Gastrocnemius medialis (tissue), 4 donors: Measurements from ENCODE around the gene DTNBP1. TPM values are rescaled to one million over a fixed set of nuclear protein-coding genes. Genes with fewer than 3 reads are reported as not detected.
A peak's percentile ranks its signal among the peaks of the same experiment; 100 is the strongest.

Experiments
- ATAC-seq, 2 donors: fragments of 150-250 bp; one replicate each; pipeline ENCODE4 v1.9.1; 2016
- DNase-seq, 2 donors: peaks; one replicate each; pipeline ENCODE4 v3.0.0-alpha.2; 2019
- H3K27ac ChIP-seq, 4 donors: fragments of 200-600 bp; sonication (generic); 1 replicate in 1 of 4; 2 replicates in 3 of 4; pipeline ENCODE4 v1.5.1; 2016 to 2018; ENCODE audit warnings: mild to moderate bottlenecking in 2 of 4, moderate library complexity in 1 of 4
- H3K27me3 ChIP-seq, 3 donors: fragments of 200-600 bp; sonication (generic) in 2 of 3; 1 replicate in 1 of 3; 2 replicates in 2 of 3; pipeline versions ENCODE4 v1.5.1 to v1.6.0; 2016 to 2019; ENCODE audit warnings: mild to moderate bottlenecking in 1 of 3, moderate library complexity in 1 of 3
- H3K36me3 ChIP-seq, 2 donors: fragments of 200-600 bp; sonication (generic) in 1 of 2; one replicate each; pipeline ENCODE4 v1.5.1; 2017 to 2018
- H3K4me1 ChIP-seq, 2 donors: fragments of 200-600 bp; sonication (generic) in 1 of 2; one replicate each; pipeline ENCODE4 v1.5.1; 2016 to 2017; ENCODE audit warnings: mild to moderate bottlenecking in 2 of 2
- H3K4me3 ChIP-seq, 4 donors: fragments of 200-600 bp; sonication (generic) in 3 of 4; 1 replicate in 1 of 4; 2 replicates in 3 of 4; pipeline ENCODE4 v1.5.1; 2016 to 2019; ENCODE audit warnings: mild to moderate bottlenecking in 2 of 4
- H3K9me3 ChIP-seq, 3 donors: fragments of 200-600 bp; sonication (generic) in 2 of 3; 1 replicate in 1 of 3; 2 replicates in 2 of 3; pipeline ENCODE4 v1.5.1; 2016 to 2019
- CTCF ChIP-seq, 5 experiments: fragments of 450-650 bp in 3 of 5; fragments of 200-600 bp in 2 of 5; sonication (generic) in 2 of 5; IDR thresholded peaks in 4 of 5; conservative IDR thresholded peaks in 1 of 5; 1 replicate in 4 of 5; 2 replicates in 1 of 5; pipeline ENCODE4 v1.5.1; 2016 to 2019; ENCODE audit warnings: antibody characterized with exemption in 5 of 5, mild to moderate bottlenecking in 3 of 5, moderate library complexity in 3 of 5
- POLR2A ChIP-seq, 2 donors: fragments of 450-650 bp; IDR thresholded peaks; one replicate each; pipeline ENCODE4 v1.6.1; 2017; ENCODE audit warnings: antibody characterized with exemption in 2 of 2, mild to moderate bottlenecking in 2 of 2, moderate library complexity in 2 of 2
- in situ Hi-C, 4 donors: fragments of 200-750 bp; cut with MboI; loops; one replicate each; pipeline versions ENCODE4 v1.15.0 to v1.8.0; 2017; ENCODE audit warnings: low sequenced_read_pairs in 4 of 4
- intact Hi-C: fragments of 100-400 bp; cut with DNase I; formaldehyde crosslinking; loops from one replicate; pipeline ENCODE4 v1.15.1; 2023; ENCODE audit warnings: low total_unique reads
- total RNA-seq, 4 donors: library from RNA; depleted of rRNA; stranded (reverse); fragments of >200 nt; gene quantifications; one replicate each; pipeline versions ENCODE4 v1.1.0 to v1.2.3, GENCODE V29; 2016

Gene DTNBP1
- total RNA-seq, 4 donors from 2014 or later: 5.2 to 33.5 (median 12.5) TPM

- H3K4me3 ChIP-seq: no peak overlapping the region
- H3K9me3 ChIP-seq: no peaks in the 10 kb centered on the region
- DNase-seq (no peak), ATAC-seq (no peak)
- H3K27me3 ChIP-seq: no peaks in the 10 kb centered on the region
- in situ Hi-C loops: loop anchor here in 2 of 4 donors (10.0 to 25.0 kb wide), 2 partner anchors 95 to 108 kb away; no protein-coding TSS in a partner anchor
- peak overlapping the region in 1 of 4 donors; percentile 88 for H3K27ac ChIP-seq
- no peak for TF ChIP-seq POLR2A (IDR thresholded peaks at IDR 0.05)
- TF ChIP-seq CTCF (IDR thresholded peaks at IDR 0.05 in 4 of 5, conservative IDR thresholded peaks at IDR 0.05 in 1 of 5): no peak
- H3K36me3 ChIP-seq: peaks cover 0 to 29% of the 10 kb centered on the region in 2 donors
- peaks cover 19 to 27% of the 10 kb centered on the region in 2 donors for H3K4me1 ChIP-seq
- intact Hi-C loops: loop anchor here (10.0 kb wide), 1 partner anchor 592 kb away; no protein-coding TSS in a partner anchor
These were observed 145.8 kb downstream of the DTNBP1 start for GRCh38 chr6:15516923-15517560.

- no peak for DNase-seq
- Histone ChIP-seq H3K4me1 (peaks cover 22 to 29% of the 10 kb centered on the region in 2 donors), H3K4me3 (no peak overlapping the region), H3K27me3 (no peaks in the 10 kb centered on the region), H3K36me3 (peaks cover 0 to 29% of the 10 kb centered on the region in 2 donors), H3K27ac (peak overlapping the region; percentile 31 to 88 (median 66)), H3K9me3 (no peaks in the 10 kb centered on the region)
- in situ Hi-C loops (loop anchor here in 2 of 4 donors (10.0 to 25.0 kb wide), 2 partner anchors 96 to 108 kb away; no protein-coding TSS in a partner anchor), intact Hi-C loops (loop anchor here (10.0 kb wide), 1 partner anchor 592 kb away; no protein-coding TSS in a partner anchor)
- TF ChIP-seq POLR2A (IDR thresholded peaks at IDR 0.05): no peak
- no peak for TF ChIP-seq CTCF (IDR thresholded peaks at IDR 0.05 in 4 of 5, conservative IDR thresholded peaks at IDR 0.05 in 1 of 5)
- ATAC-seq: no peak
These were observed 146.4 kb downstream of the DTNBP1 start for GRCh38 chr6:15516378-15516777.

- Histone ChIP-seq H3K4me1 (peaks cover 28 to 34% of the 10 kb centered on the region in 2 donors), H3K9me3 (no peaks in the 10 kb centered on the region), H3K27ac (peak overlapping the region; percentile 46 to 88 (median 78)), H3K27me3 (no peaks in the 10 kb centered on the region), H3K4me3 (no peak overlapping the region), H3K36me3 (peaks cover 0 to 29% of the 10 kb centered on the region in 2 donors)
- in situ Hi-C loops: loop anchor here in 2 of 4 donors (10.0 to 25.0 kb wide), 2 partner anchors 96 to 109 kb away; no protein-coding TSS in a partner anchor
- DNase-seq (no peak), ATAC-seq (peak; percentile 20 to 23)
- intact Hi-C loops: loop anchor here (10.0 kb wide), 1 partner anchor 591 kb away; no protein-coding TSS in a partner anchor
- peak in 1 of 2 donors; percentile 35 for TF ChIP-seq POLR2A (IDR thresholded peaks at IDR 0.05)
- no peak for TF ChIP-seq CTCF (IDR thresholded peaks at IDR 0.05 in 4 of 5, conservative IDR thresholded peaks at IDR 0.05 in 1 of 5)
These were observed 147.0 kb downstream of the DTNBP1 start for GRCh38 chr6:15515660-15516375.

- H3K27ac ChIP-seq: peak overlapping the region; percentile 46 to 88 (median 78)
- H3K4me1 ChIP-seq: peaks cover 34 to 40% of the 10 kb centered on the region in 2 donors
- intact Hi-C loops: loop anchor here (10.0 kb wide), 1 partner anchor 590 kb away; no protein-coding TSS in a partner anchor
- ATAC-seq (no peak), DNase-seq (no peak)
- peaks cover 0 to 24% of the 10 kb centered on the region in 2 donors for H3K36me3 ChIP-seq
- no peaks in the 10 kb centered on the region for H3K27me3 ChIP-seq
- TF ChIP-seq POLR2A (IDR thresholded peaks at IDR 0.05) (no peak), CTCF (IDR thresholded peaks at IDR 0.05 in 4 of 5, conservative IDR thresholded peaks at IDR 0.05 in 1 of 5) (no peak)
- in situ Hi-C loops: loop anchor here in 2 of 4 donors (10.0 to 25.0 kb wide), 2 partner anchors 97 to 110 kb away; no protein-coding TSS in a partner anchor
- H3K9me3 ChIP-seq: no peaks in the 10 kb centered on the region
- no peak overlapping the region for H3K4me3 ChIP-seq
These were observed 147.6 kb downstream of the DTNBP1 start for GRCh38 chr6:15515226-15515625.
